Measurements from ENCODE around the gene LDHB.
"Not testable (repeated sequence)": the region's sequence is repeated elsewhere in the genome, so short reads cannot be mapped to it uniquely, and the experiment has no call there.

The LDHB gene

DNA sequence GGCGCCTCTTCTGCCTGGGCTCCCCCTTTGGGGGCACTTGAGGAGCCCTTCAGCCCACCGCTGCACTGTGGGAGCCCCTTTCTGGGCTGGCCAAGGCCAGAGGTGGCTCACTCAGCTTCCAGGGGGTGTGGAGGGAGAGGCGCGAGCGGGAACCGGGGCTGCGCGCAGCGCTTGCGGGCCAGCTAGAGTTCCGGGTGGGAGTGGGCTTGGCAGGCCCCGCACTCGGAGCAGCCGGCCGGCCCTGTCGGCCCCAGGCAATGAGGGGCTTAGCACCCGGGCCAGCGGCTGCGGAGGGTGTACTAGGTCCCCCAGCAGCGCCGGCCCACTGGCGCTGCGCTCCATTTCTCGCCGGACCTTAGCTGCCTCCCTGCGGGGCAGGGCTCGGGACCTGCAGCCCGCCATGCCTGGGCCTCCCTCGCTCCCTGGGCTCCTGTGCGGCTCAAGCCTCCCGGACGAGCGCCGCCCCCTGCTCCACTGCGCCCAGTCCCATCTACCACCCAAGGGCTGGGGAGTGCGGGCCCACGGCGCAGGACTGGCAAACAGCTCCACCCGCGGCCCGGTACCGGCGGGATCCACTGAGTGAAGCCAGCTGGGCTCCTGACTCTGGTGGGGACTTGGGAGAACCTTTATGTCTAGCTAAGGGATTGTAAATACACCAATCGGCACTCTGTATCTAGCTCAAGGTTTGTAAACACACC, 3.9 kb upstream of the LDHB start:
- DNase-seq (ENCODE audit: low read depth in 2 of 2): not testable (repeated sequence)

DNA sequence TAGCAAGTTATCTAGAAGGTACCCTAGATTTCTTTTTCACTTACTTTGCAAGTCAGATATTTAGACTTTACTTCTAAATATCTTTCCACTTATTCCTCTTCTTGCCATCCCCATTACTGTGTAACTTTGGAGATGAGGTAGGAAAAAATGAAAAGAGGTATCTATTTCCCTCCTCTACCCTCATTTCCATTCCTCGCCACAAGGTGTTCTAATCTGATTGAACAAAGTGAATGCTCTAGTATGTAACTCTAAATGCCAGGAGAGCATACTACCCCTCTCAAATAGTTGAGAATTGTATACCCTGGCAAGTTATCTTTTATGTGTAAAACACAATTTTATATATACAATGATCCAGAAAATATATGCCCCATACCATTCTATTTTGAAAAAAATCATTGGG, 1.7 kb upstream of the LDHB start:
- DNase-seq (ENCODE audit: low read depth in 2 of 2): no peak

DNA sequence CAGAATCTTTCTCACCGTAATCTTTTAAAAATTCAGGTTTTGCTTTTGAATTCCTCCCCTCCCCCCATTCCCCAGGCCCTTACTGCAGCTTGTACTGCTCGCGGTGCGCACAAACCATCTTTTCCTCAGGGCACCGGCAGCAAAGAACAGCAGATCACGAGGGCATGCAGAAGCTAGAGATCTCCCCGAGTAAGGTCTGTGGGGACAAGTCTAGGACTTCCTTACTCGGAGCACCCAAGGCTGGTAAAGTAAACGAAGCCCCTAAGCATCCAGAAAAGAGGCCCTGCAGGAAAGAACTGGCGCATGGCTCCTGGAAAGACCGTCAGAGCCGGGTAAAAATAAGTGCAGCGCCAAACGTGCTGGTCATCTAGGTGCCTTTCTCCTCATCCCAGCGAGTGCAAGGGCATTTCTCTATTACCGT, 727 bp downstream of the LDHB start:
- peak in 1 of 2 donors; percentile 11 for DNase-seq (ENCODE audit: low read depth in 2 of 2)

DNA sequence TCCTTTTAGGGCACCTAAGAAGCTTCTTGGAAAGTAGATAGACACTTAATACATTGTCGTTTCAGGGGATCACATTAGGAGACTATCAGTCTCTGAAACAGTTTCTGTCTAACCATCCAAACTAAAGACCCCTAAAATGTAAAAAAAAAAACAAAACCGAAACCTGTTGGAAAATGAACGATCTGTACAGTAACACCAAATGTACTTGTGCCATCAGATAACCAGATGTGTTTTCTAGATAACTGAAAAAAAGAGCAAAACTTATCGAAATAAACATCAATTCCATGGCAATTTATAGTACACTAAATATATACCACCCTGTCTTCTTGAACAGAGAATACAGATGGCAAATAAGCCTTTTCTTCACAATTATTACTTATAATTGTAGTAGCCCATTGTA, 2.1 kb downstream of the LDHB start:
- no peak for DNase-seq (ENCODE audit: low read depth in 2 of 2)

DNA sequence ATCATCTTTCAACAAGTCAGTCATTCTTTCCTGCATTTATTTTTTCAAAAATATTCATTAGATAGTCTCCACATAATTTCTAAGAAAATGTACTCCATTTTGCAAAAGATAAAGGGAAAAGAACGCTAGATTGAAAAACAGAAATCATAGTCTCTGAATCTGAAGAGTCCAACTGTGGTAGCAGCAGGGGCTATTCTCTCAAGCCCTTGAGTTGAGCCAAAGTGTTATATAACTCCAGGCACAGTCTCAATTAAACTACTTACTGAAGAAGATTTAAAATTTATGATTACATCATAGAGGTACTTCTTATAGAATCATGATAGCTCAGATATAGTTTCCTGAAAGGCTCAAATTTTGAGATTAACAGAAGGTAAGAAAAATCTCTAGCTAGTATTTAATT, 5.8 kb downstream of the LDHB start:
- no peak for DNase-seq (ENCODE audit: low read depth in 2 of 2)

DNA sequence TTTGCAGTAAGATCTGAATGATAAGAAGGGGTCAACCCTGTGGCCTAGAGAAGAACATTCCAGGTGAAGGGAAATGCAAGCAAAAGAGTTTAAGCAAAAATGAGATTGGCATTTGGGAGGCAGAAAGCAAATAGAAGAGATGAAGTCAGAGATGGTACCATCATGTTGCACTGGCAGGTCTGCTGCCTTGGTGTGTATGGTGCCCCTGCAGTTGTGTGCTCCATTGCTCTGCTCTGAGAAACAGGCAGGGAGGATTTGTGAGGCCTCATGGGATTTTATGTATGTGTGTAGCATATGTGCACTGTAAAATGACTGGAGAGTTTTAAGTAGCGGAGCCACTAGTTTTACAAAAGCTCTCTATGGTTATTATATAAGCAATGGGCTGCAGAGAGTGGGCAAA, 6.6 kb downstream of the LDHB start:
- no peak for DNase-seq (ENCODE audit: low read depth in 2 of 2)

DNA sequence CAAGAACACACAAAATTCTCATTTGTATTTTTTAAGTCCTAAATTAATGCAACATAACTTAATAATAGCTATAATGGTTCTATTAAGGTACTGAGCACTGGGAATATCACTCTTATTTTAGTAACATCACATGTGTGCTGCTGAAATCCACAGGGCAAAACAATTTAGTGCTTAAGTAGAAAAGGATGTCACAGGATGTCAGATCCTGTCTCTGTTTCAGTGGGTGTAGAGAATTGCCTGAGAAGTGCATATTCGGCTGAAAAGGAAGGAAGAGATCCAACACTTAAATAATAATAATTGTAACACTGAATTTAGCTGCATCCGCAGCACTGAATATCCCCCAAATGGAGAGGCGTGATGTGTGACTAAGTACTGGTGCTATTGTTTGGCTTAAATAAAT, 8.6 kb downstream of the LDHB start:
- no peak for DNase-seq (ENCODE audit: low read depth in 2 of 2)

DNA sequence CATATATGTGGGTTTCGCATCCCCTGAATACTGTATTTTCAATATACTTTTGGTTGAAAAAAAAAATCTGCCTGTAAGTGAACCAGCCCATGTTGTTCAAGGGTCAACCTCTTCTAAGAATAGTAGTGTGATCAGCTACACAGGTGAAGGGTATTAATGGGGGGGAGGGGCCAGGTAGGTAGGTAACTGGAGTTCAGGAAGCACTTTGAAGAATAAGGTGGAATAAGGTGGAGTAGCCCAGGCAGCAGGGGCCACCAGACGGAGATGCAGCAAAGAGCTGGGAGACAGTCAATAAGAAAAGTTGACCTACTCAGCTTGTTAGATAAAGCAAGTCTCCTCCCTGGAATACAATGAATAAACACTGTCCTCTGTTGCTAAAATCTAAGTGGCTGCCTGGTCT, 9.3 kb downstream of the LDHB start:
- DNase-seq (ENCODE audit: low read depth in 2 of 2): no peak

DNA sequence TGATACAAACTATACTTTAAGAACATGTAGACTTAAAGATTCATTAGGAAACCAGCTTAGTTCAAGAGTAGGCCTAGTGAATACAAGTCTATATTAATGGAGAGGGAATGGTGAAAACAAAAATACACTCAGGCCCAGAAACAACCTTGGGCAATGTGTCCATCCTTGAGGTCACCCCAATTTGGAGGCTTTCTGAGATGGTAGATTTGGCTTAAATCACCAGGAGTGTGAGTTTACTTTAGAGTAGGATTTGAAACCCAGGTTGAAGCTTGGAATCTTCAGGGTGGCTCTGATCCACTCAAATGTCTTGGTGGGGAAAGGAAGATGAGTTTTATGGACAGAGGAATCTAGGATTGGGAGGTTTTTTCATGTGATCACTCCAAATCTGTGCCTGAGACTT, 10.5 kb downstream of the LDHB start:
- DNase-seq (ENCODE audit: low read depth in 2 of 2): no peak

DNA sequence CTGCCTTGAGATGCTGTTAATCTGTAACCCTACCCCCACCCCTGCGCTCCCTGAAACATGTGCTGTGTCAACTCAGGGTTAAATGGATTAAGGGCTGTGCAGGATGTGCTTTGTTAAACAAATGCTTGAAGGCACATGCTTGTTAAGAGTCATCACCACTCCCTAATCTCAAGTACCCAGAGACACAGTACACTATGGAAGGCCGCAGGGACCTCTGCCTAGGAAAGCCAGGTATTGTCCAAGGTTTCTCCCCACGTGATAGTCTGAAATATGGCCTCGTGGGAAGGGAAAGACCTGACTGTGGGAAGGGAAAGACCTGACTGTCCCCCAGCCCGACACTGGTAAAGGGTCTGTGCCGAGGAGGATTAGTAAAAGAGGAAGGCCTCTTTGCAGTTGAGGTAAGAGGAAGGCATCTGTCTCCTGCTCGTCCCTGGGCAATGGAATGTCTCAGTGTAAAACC, 12.6 kb downstream of the LDHB start:
- not testable (repeated sequence) for DNase-seq (ENCODE audit: low read depth in 2 of 2)

DNA sequence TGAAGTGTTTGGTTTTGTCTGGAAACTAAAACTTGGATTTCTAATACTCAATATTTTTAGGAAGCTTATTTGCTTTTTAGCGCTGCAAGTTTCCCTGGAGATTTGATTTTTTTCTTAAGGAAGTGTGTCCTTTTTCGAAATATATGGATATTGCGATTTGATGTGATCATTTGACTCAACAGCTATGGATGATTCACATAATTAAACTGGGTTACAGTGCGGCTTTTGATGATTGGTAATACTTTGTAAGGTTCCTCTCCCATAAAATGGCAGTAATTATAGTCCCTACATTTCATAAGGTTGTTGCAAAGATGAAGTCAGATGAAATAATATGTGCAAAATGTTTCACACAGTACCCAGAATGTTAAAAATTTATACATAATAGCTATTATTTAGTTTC, 13.1 kb downstream of the LDHB start:
- no peak for DNase-seq (ENCODE audit: low read depth in 2 of 2)

DNA sequence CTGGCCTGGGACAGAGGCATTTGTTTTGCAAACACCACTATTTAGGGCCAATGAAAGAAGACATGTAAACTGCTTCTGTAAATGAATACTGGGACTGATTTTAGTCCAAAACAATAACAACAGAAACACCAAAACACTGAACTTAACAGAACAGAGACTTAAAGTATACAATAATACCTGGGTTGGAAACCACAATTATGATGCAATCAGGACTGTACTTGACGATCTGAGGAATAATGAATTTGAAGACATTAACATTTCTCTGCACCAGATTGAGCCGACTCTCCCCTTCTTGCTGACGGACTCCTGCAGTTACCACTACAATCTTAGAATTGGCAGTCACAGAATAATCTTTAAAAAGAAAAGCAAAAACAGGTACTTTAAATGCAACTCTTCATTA, 13.9 kb downstream of the LDHB start:
- no peak for DNase-seq (ENCODE audit: low read depth in 2 of 2)

DNA sequence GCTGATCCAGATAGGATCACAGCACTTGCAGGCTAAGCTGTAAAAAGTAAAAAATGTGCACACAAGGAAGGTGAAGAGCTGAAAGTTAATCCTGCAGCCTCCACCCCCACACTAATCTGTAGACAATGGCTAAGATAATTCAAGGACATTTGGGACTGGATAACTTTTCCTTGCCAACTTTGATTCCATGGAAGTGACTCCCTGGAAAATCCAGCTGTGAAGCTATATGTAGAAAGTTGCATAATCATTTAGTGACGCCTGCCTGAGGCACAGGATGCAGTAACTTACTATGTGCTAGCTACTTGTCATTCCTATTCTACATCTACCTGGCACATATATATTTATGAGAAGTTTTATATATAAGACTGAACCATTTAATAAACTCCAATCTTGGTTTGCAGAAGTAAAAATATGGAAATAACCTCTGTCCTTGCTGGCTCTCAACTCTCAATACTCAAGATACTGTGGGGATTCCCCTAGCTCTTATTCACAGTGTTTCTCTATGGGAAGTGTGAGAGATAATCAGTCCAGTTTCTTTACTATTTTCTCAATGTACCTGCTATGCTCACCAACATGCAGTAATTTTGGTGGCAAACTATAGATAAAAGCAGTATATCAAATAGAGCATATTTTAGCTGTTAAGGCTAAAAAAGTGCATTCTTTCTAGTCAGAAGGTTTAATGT, 14.8 kb downstream of the LDHB start:
- DNase-seq (ENCODE audit: low read depth in 2 of 2): no peak

DNA sequence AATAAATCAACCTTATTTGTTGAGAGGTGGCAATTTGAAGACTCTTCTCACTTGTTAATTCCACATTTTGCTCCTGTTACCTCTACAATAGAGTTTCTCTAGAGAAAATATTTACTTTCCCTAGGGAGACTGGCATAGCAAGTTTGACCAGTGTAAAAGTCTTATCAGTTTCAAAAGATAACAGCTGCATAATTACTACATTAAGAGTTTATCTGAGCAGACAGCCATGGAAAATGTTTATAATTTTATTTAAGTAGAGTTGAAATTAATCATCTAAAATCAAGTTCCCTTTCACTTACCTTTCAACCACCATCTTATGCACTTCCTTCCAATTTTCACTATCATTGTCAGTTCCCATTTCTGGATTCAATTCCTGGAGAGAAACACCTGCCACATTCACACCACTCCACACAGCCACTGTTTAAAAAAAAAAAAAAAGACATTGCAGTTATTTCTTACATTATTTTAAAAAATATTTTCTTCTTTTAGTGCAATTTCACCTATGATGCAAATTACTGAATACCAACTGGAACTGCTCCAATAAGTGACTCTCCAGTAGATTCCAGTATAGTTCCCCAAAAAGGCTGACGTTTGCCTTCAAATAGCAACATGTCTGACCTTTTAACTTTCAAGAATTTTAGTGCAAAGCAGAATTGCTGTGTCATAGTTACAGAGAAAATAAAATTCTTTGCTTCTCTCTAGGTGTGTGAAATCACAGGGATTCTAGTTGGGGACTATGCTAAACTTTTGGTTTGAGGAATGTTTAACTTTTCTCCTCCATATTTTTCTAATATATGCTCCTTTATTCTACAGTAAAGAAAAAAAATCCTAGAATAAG, 19.4 kb downstream of the LDHB start:
- no peak for DNase-seq (ENCODE audit: low read depth in 2 of 2)

DNA sequence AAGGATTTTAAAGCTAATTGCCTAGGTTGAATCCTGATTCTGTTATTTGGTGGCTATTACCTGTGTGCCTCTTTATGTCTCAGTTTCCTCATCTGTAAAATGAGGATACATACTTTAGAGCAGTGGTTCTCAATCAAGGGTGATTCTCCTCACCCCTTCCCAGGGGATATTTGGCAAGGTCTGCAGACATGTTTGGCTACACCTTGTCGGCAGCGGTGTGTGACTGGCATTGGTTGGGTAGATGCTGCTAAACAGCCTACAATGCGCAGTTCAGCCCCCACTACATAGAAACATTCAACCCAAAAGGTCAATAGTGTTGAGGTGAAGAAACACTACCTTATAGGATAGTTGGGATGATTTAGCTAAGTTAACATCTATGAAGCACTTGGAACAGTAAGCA, 23.4 kb downstream of the LDHB start:
- DNase-seq (ENCODE audit: low read depth in 2 of 2): no peak

DNA sequence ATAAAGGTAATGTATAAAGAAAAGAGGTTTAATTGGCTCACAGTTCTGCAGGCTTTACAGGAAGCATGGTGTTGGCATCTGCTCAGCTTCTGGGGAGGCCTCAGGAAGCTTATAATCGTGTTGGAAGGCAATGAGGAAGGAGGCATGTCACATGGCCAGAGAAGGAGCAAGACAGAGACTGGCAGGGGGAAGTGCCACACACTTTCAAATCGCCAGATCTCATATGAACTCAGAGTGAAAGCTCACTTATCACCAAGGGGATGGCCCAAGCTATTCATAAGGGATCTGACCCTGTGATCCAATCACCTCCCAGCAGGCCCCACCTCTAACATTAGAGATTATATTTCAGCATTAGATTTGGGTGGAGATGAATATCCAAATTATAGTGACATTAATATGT, 26.3 kb downstream of the LDHB start:
- DNase-seq (ENCODE audit: low read depth in 2 of 2): no peak

DNA sequence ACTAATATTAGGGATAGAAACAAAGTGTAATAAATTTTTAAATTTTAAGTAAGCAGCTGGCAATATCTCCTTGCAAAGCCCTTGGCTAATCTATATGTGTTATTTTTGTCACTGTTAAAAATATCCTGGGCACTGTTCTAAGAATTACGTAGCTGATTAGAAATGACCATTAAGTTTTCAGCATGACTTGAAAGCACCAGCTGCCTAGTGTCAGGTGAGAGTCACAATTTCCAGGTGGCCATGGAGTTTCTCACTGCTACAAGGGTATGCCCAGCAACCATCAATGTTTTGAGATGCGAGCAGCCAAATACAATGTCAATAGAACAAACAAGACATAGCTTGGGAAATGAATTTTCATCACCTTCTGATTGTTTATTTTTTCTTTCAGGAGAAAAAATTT, 29.7 kb downstream of the LDHB start:
- DNase-seq (ENCODE audit: low read depth in 2 of 2): no peak

DNA sequence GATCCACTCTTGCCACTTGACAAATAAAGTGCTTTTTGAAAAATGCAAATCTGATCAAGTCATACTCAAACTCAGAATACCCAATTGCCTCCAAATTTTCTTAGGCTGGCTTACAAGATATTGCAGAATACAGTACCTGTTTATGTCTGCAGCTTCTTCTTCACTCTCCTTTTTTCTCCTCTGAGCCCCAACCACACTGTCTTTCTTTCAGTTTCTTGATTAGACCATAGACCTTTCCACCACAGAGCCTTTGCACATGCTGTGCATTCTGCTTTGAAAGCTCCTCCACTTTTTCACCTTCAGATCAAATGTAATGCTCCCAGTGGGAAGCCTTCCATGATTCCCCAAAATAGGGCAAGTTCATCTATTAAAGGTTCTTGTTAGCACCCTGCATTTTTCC, 39.1 kb downstream of the LDHB start:
- no peak for DNase-seq (ENCODE audit: low read depth in 2 of 2)

DNA sequence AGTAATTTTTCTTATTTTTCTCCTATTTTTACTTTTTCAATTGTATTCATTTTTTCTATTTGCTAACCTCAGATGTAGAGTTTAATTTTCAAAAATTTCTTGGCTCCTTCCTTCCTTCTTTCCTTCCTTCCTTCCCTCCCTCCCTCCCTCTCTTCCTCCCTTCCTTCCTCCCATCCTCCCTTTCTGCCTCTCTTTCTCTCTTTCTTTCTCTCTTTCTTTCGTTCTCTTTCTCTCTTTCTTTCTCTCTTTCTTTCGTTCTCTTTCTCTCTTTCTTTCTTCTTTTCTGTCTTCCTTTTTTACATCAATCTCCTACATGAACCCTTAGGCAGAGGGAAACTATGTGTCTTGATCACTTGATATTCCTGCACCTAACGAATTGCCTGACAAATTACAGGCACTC, 40.6 kb downstream of the LDHB start:
- no peak for DNase-seq (ENCODE audit: low read depth in 2 of 2)

DNA sequence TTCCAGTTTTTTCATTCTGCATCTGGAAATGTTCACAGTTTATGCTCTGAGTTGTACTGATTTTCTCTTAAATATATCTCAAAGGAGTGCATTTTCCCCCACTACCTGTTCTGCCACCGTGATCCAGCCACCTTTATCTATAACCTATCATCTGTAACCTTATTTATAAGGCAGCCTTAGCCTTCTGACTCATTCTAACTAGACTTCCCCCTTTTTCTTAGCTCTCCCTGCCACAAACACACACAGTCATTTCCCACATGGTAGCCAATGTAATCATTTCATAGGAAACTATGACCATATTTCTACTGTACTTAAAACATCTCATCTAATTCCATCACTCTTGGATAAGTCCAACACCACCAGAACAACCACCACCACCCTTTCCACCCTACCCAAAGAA, 42.2 kb downstream of the LDHB start:
- DNase-seq (ENCODE audit: low read depth in 2 of 2): no peak

DNA sequence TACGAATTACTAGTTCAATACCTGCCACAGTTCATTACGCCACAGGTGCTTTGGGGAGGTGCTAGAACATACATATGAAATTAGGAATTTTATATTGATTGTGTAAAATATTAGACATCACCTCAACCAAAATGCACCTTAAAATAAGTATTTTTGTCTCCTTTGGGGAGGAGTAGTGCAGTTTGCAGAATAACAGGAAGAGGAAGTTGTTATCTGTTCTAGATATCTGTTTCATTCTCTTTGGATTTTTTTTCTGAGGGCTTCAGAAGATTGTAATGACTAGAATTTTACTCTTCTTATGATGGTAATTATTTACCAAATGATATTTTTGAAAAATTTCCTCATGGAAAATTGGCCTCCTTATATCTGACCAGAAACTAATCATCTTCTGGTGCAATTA, 43.1 kb downstream of the LDHB start:
- DNase-seq (ENCODE audit: low read depth in 2 of 2): no peak

DNA sequence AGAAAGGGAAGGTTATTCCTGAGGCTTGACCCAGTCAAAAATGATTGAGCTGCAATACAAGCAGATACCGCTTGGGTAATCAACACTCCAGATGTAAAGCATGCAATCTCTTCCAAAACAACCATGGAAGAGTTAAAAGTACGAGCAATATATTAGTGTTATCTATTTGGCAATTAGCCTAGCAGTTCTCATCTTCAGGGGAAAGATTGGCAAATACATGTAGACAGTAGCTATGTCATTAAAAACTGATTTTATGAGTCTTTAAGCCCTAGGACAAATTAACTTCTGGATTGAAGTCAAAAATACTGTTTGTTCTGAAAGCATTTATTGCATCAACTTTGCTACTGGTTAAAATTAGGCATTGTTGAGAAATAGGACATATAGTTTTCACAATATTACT, 43.7 kb downstream of the LDHB start:
- DNase-seq (ENCODE audit: low read depth in 2 of 2): no peak

DNA sequence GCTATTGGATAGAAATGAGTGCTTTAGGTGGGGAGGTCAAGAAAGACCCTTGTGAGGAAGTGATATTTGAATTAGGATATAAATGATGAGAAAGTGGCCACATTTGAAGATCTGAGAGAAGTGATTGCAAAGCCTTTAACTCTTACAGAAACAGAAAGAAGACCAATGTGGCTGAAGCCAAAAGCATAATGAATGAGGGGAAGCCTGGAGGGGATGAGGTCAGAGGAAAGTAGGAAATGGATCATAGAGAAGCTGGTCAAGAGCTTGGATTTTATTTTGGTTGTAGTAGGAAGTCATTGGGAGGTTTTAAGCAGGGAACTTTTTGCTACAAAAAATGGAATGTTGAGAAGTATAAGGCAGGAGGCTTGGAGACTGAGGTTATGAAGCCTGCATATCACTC, 49.4 kb downstream of the LDHB start:
- DNase-seq (ENCODE audit: low read depth in 2 of 2): no peak

Measured in stimulated activated CD8-positive, alpha-beta memory T cell treated with anti-CD3 and anti-CD28 coated beads, Interleukin-2, amount 100 ng/mL, for 1 hour (primary cell).